Astrocyte (in vitro differentiated cells and primary cell): ENCODE results near the gene PCDHGB6. TPM values are rescaled to one million over a fixed set of nuclear protein-coding genes. Genes with fewer than 3 reads are reported as not detected.
"Not testable (repeated sequence)": the region's sequence is repeated elsewhere in the genome, so short reads cannot be mapped to it uniquely, and the experiment has no call there.

Source experiments
- DNase-seq: peaks from one replicate; pipeline ENCODE4 v3.0.0-alpha.2; 2010; ENCODE audit warnings: low read depth
- FAIRE-seq: peaks from 2 replicates; lab custom pipeline; 2011; peaks lifted over from hg19 to GRCh38; lab: Jason Lieb, UNC
- H2AFZ ChIP-seq: 2 replicates; pipeline ENCODE4 v1.6.0; 2012; ENCODE audit warnings: low read depth, low read length, inconsistent platforms
- H3K27ac ChIP-seq: 2 replicates; pipeline ENCODE4 v1.5.1; 2011; ENCODE audit warnings: low read depth, low read length, inconsistent platforms
- H3K27me3 ChIP-seq: 2 replicates; pipeline ENCODE4 v1.6.0; 2011; ENCODE audit warnings: low read length, inconsistent platforms; ENCODE audit not compliant: insufficient read depth
- H3K36me3 ChIP-seq: 2 replicates; pipeline ENCODE4 v1.5.1; 2011; ENCODE audit warnings: low read length, inconsistent platforms; ENCODE audit not compliant: insufficient read depth
- H3K4me1 ChIP-seq: 2 replicates; pipeline ENCODE4 v1.5.1; 2011; ENCODE audit warnings: low read length, inconsistent platforms; ENCODE audit not compliant: insufficient read depth
- H3K4me2 ChIP-seq: 2 replicates; pipeline ENCODE4 v1.6.0; 2012; ENCODE audit warnings: low read length, inconsistent platforms
- H3K4me3 ChIP-seq: 2 replicates; pipeline ENCODE4 v1.5.1; 2011; ENCODE audit warnings: low read depth, mild to moderate bottlenecking, low read length, inconsistent platforms; ENCODE audit not compliant: insufficient read depth
- H3K79me2 ChIP-seq: 2 replicates; pipeline ENCODE4 v1.6.0; 2012; ENCODE audit warnings: mild to moderate bottlenecking, low read length, inconsistent platforms; ENCODE audit not compliant: insufficient read depth
- H3K9ac ChIP-seq: 2 replicates; pipeline ENCODE4 v1.6.0; 2012; ENCODE audit warnings: mild to moderate bottlenecking, low read length, inconsistent platforms
- H3K9me3 ChIP-seq: 2 replicates; pipeline ENCODE4 v1.5.1; 2012; ENCODE audit warnings: low read depth, mild to moderate bottlenecking, low read length, inconsistent platforms; ENCODE audit not compliant: insufficient read depth
- H4K20me1 ChIP-seq: 2 replicates; pipeline ENCODE4 v1.6.0; 2012; ENCODE audit warnings: low read length, inconsistent platforms; ENCODE audit not compliant: insufficient read depth
- H3K27ac Mint-ChIP-seq: one replicate; pipeline ENCODE4 v1.8.0; 2021; ENCODE audit warnings: mild to moderate bottlenecking, mixed read lengths; ENCODE audit not compliant: unreplicated experiment
- H3K27me3 Mint-ChIP-seq: one replicate; pipeline ENCODE4 v1.8.0; 2021; ENCODE audit warnings: low read depth, mixed read lengths; ENCODE audit not compliant: unreplicated experiment
- H3K36me3 Mint-ChIP-seq: one replicate; pipeline ENCODE4 v1.8.0; 2021; ENCODE audit warnings: low read depth, mixed read lengths; ENCODE audit not compliant: unreplicated experiment
- H3K4me1 Mint-ChIP-seq: one replicate; pipeline ENCODE4 v1.8.0; 2021; ENCODE audit warnings: low read depth, mixed read lengths; ENCODE audit not compliant: unreplicated experiment
- H3K4me3 Mint-ChIP-seq: one replicate; pipeline ENCODE4 v1.8.0; 2021; ENCODE audit warnings: mild to moderate bottlenecking, moderate library complexity, mixed read lengths; ENCODE audit not compliant: unreplicated experiment
- H3K9me3 Mint-ChIP-seq: one replicate; pipeline ENCODE4 v1.8.0; 2021; ENCODE audit warnings: mild to moderate bottlenecking, mixed read lengths; ENCODE audit not compliant: unreplicated experiment
- EZH2 ChIP-seq: IDR thresholded peaks from 2 replicates; pipeline ENCODE4 v1.6.1; 2012; ENCODE audit warnings: mild to moderate bottlenecking, low read length, inconsistent platforms; ENCODE audit not compliant: insufficient read depth
- total RNA-seq: library from RNA; stranded (reverse); gene quantifications from 2 replicates; pipeline ENCODE4 v1.2.1, GENCODE V29; 2021
- TF ChIP-seq, protein P1 (sequence below): IDR thresholded peaks from 2 replicates; pipeline ENCODE4 v1.5.1; 2011; ENCODE audit warnings: low read depth, mild to moderate bottlenecking, inconsistent platforms, low read length, moderate library complexity; ENCODE audit not compliant: insufficient read depth

Gene PCDHGB6
- total RNA-seq, 1 donor from 2014 or later: 18.4 TPM

DNA sequence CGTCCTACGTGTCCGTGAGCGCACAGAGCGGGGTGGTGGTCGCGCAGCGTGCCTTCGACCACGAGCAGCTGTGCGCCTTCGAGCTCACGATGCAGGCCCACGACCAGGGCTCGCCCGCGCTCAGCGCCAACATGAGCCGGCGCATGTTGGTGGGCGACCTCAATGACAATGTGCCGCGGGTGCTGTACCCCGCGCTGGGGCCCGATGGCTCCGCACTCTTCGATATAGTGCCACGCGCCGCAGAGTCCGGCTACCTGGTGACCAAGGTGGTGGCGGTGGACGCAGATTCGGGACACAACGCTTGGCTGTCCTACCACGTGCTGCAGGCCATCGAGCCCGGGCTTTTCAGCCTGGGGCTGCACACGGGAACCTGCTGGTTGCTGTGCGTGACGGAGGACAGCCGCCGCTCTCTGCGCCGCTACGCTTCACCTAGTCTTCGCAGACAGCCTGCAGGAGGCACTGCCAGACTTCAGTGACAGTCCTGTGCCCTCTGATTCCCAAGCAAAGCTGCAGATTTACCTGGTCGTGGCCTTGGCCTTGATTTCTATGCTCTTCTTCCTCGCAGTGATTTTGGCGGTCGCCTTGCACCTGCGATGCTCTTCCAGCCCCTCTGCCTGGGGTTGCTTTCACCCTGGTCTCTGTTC lies 20.1 kb downstream of the PCDHGB6 start:
- Histone ChIP-seq H3K4me3 (no peak overlapping the region), H3K4me2 (no peak overlapping the region), H3K9ac (no peak overlapping the region), H2AFZ (no peak overlapping the region), H3K79me2 (no peaks in the 10 kb centered on the region), H3K9me3 (peaks cover 49% of the 10 kb centered on the region), H3K4me1 (no peaks in the 10 kb centered on the region), H3K27me3 (no peaks in the 10 kb centered on the region), H3K36me3 (no peaks in the 10 kb centered on the region), H4K20me1 (no peaks in the 10 kb centered on the region), H3K27ac (no peak overlapping the region)
- Mint-ChIP-seq H3K36me3 (peaks cover 62% of the 10 kb centered on the region), H3K27me3 (no peaks in the 10 kb centered on the region), H3K4me1 (no peaks in the 10 kb centered on the region), H3K4me3 (no peak overlapping the region), H3K9me3 (peaks cover 37% of the 10 kb centered on the region), H3K27ac (peak overlapping the region; percentile 58)
- TF ChIP-seq, protein P1, sequence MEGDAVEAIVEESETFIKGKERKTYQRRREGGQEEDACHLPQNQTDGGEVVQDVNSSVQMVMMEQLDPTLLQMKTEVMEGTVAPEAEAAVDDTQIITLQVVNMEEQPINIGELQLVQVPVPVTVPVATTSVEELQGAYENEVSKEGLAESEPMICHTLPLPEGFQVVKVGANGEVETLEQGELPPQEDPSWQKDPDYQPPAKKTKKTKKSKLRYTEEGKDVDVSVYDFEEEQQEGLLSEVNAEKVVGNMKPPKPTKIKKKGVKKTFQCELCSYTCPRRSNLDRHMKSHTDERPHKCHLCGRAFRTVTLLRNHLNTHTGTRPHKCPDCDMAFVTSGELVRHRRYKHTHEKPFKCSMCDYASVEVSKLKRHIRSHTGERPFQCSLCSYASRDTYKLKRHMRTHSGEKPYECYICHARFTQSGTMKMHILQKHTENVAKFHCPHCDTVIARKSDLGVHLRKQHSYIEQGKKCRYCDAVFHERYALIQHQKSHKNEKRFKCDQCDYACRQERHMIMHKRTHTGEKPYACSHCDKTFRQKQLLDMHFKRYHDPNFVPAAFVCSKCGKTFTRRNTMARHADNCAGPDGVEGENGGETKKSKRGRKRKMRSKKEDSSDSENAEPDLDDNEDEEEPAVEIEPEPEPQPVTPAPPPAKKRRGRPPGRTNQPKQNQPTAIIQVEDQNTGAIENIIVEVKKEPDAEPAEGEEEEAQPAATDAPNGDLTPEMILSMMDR: no peak
- no peak for TF ChIP-seq EZH2
- FAIRE-seq: no peak
- DNase-seq: no peak

DNA sequence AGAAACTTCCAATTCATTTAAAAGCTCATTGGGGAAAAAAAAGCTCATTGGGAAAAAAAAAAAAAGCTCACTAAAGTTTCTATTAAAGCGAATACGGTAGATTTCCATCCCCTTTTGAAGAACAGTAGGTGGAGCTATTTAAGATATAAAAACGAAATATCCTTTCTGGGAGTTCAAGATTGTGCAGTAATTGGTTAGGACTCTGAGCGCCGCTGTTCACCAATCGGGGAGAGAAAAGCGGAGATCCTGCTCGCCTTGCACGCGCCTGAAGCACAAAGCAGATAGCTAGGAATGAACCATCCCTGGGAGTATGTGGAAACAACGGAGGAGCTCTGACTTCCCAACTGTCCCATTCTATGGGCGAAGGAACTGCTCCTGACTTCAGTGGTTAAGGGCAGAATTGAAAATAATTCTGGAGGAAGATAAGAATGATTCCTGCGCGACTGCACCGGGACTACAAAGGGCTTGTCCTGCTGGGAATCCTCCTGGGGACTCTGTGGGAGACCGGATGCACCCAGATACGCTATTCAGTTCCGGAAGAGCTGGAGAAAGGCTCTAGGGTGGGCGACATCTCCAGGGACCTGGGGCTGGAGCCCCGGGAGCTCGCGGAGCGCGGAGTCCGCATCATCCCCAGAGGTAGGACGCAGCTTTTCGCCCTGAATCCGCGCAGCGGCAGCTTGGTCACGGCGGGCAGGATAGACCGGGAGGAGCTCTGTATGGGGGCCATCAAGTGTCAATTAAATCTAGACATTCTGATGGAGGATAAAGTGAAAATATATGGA lies 22.7 kb downstream of the PCDHGB6 start, which contains the start of gene PCDHGA12:
Gene PCDHGA12, plus strand, starts transcription at position 176 of the 782 bp plus-strand sequence. Its CDS starts 253 bp downstream, at position 429.
- Histone ChIP-seq H3K9ac (peak within 1 kb of the TSS; percentile 56), H3K27me3 (no peaks in the 10 kb centered on the region), H3K4me3 (peak within 1 kb of the TSS; percentile 49), H3K9me3 (peaks cover 45% of the 10 kb centered on the region), H2AFZ (peak within 1 kb of the TSS; percentile 23), H3K36me3 (no peaks in the 10 kb centered on the region), H3K4me2 (peak within 1 kb of the TSS; percentile 70), H3K4me1 (no peaks in the 10 kb centered on the region), H4K20me1 (no peaks in the 10 kb centered on the region), H3K27ac (peak within 1 kb of the TSS; percentile 28), H3K79me2 (peaks cover 4% of the 10 kb centered on the region)
- DNase-seq: peak; percentile 77
- Mint-ChIP-seq H3K27ac (no peak within 1 kb of the TSS), H3K9me3 (peaks cover 35% of the 10 kb centered on the region), H3K4me3 (no peak within 1 kb of the TSS), H3K36me3 (peaks cover 60% of the 10 kb centered on the region), H3K27me3 (no peaks in the 10 kb centered on the region), H3K4me1 (no peaks in the 10 kb centered on the region)
- TF ChIP-seq, protein P1: peak; percentile 58
- no peak for TF ChIP-seq EZH2
- no peak for FAIRE-seq

DNA sequence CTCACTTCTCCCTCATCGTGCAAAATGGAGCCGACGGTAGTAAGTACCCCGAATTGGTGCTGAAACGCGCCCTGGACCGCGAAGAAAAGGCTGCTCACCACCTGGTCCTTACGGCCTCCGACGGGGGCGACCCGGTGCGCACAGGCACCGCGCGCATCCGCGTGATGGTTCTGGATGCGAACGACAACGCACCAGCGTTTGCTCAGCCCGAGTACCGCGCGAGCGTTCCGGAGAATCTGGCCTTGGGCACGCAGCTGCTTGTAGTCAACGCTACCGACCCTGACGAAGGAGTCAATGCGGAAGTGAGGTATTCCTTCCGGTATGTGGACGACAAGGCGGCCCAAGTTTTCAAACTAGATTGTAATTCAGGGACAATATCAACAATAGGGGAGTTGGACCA lies 23.5 kb downstream of the PCDHGB6 start:
- no peak overlapping the region for H3K27ac ChIP-seq
- H3K9ac ChIP-seq: peak overlapping the region; percentile 56
- H3K36me3 ChIP-seq: no peaks in the 10 kb centered on the region
- peak; percentile 34 for DNase-seq
- H3K4me3 ChIP-seq: peak overlapping the region; percentile 49
- H3K79me2 ChIP-seq: peaks cover 8% of the 10 kb centered on the region
- peaks cover 35% of the 10 kb centered on the region for H3K9me3 Mint-ChIP-seq
- H3K4me3 Mint-ChIP-seq: no peak overlapping the region
- H3K36me3 Mint-ChIP-seq: peaks cover 54% of the 10 kb centered on the region
- TF ChIP-seq EZH2: no peak
- TF ChIP-seq, protein P1: no peak
- H3K27me3 Mint-ChIP-seq: no peaks in the 10 kb centered on the region
- H3K9me3 ChIP-seq: peaks cover 38% of the 10 kb centered on the region
- H3K27me3 ChIP-seq: no peaks in the 10 kb centered on the region
- H3K4me2 ChIP-seq: peak overlapping the region; percentile 70
- no peaks in the 10 kb centered on the region for H3K4me1 Mint-ChIP-seq
- H2AFZ ChIP-seq: no peak overlapping the region
- FAIRE-seq: no peak
- H3K27ac Mint-ChIP-seq: no peak overlapping the region
- H4K20me1 ChIP-seq: no peaks in the 10 kb centered on the region
- no peaks in the 10 kb centered on the region for H3K4me1 ChIP-seq

DNA sequence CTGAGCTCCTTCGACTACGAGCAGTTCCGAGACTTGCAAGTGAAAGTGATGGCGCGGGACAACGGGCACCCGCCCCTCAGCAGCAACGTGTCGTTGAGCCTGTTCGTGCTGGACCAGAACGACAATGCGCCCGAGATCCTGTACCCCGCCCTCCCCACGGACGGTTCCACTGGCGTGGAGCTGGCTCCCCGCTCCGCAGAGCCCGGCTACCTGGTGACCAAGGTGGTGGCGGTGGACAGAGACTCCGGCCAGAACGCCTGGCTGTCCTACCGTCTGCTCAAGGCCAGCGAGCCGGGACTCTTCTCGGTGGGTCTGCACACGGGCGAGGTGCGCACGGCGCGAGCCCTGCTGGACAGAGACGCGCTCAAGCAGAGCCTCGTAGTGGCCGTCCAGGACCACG lies 24.5 kb downstream of the PCDHGB6 start:
- Mint-ChIP-seq H3K9me3 (peaks cover 27% of the 10 kb centered on the region), H3K36me3 (peaks cover 44% of the 10 kb centered on the region)
- not testable (repeated sequence) for H3K4me3 ChIP-seq, DNase-seq, H3K79me2 ChIP-seq, H3K36me3 ChIP-seq, H2AFZ ChIP-seq, H3K4me1 ChIP-seq, FAIRE-seq, H3K4me1 Mint-ChIP-seq, H3K27ac ChIP-seq, H3K27me3 Mint-ChIP-seq, H3K27me3 ChIP-seq, H3K9ac ChIP-seq, H3K27ac Mint-ChIP-seq, H4K20me1 ChIP-seq, H3K4me3 Mint-ChIP-seq
- peaks cover 30% of the 10 kb centered on the region for H3K9me3 ChIP-seq
- H3K4me2 ChIP-seq: peak overlapping the region; percentile 6
